H1 (cell line): ENCODE measurements around the gene GALNT15. TPM values are rescaled to one million over a fixed set of nuclear protein-coding genes. Genes with fewer than 3 reads are reported as not detected.

ENCODE experiments used
- CHD1 ChIP-seq: IDR thresholded peaks from 2 replicates; pipeline ENCODE4 v1.6.1; 2012; ENCODE audit warnings: low read depth, low read length, improper control_type of control experiment
- CHD7 ChIP-seq: fragments of 300-600 bp; sonication (generic); IDR thresholded peaks from 2 replicates; pipeline ENCODE4 v1.7.1; 2012; ENCODE audit warnings: low read length, moderate library complexity, mild to moderate bottlenecking, inconsistent platforms; ENCODE audit not compliant: insufficient replicate concordance
- CREB1 ChIP-seq: IDR thresholded peaks from 2 replicates; pipeline ENCODE4 v1.6.1; 2012; ENCODE audit warnings: inconsistent platforms
- CTBP2 ChIP-seq: IDR thresholded peaks from 2 replicates; pipeline ENCODE4 v1.7.0; 2011; ENCODE audit warnings: borderline replicate concordance, mild to moderate bottlenecking, moderate library complexity, mixed read lengths, low read length; ENCODE audit not compliant: insufficient read depth, insufficient read length
- SIX5 ChIP-seq: IDR thresholded peaks from 2 replicates; pipeline ENCODE4 v1.6.1; 2011; ENCODE audit warnings: mild to moderate bottlenecking, low read depth, low read length
- USF2 ChIP-seq: IDR thresholded peaks from 2 replicates; pipeline ENCODE4 v1.6.1; 2011; ENCODE audit warnings: low read length, improper control_type of control experiment
- polyA plus RNA-seq, 7 experiments: library from polyadenylated mRNA; depleted of rRNA in 3 of 7; stranded (reverse) in 5 of 7; unstranded in 2 of 7; fragments of >200 nt in 5 of 7; fragments of 200-250 nt in 2 of 7; gene quantifications; 1 replicate in 5 of 7; 2 replicates in 1 of 7; 4 replicates in 1 of 7; pipeline versions ENCODE4 v1.2.1 to v1.2.3, GENCODE V29; 2011 to 2013; ENCODE audit warnings: missing spikeins in 2 of 7, mixed read lengths in 2 of 7
- total RNA-seq: library from RNA; stranded (reverse); fragmentation: NEBNext Ultra II Directional; extraction: Animal tissue kit (Norgen Biotek cat#: 25700); gene quantifications from 2 replicates; pipeline ENCODE4 v1.2.1, GENCODE V29; 2021
- TF ChIP-seq, protein P1 (sequence below): IDR thresholded peaks from 2 replicates; pipeline ENCODE4 v1.6.1; 2012; ENCODE audit warnings: inconsistent platforms

GALNT15 gene
- total and polyA plus RNA-seq, 2 of the 8 experiments (the other 6 are each of a cell fraction or from before 2014, with no cell fraction given), result 0.02 TPM; not detected in 1

- no peak for TF ChIP-seq CHD1
- TF ChIP-seq CREB1, result no peak
- no peak for TF ChIP-seq CTBP2
- TF ChIP-seq SIX5, result no peak
- TF ChIP-seq CHD7, result no peak
- TF ChIP-seq USF2, result no peak
- TF ChIP-seq, protein P1, sequence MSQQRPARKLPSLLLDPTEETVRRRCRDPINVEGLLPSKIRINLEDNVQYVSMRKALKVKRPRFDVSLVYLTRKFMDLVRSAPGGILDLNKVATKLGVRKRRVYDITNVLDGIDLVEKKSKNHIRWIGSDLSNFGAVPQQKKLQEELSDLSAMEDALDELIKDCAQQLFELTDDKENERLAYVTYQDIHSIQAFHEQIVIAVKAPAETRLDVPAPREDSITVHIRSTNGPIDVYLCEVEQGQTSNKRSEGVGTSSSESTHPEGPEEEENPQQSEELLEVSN, result no peak
- TF ChIP-seq, all 59 proteins: peak for 0
These were observed 44.4 kb upstream of the GALNT15 start (continued) for GRCh38 chr3:16130066-16130465.
